ENCODE measurements around the gene EFCAB6.

GRCh38 chr22:43506487-43506886, 305.6 kb downstream of the EFCAB6 start:
- TF ChIP-seq MAX (IDR thresholded peaks at IDR 0.05) (no peak), REST (IDR thresholded peaks at IDR 0.05; ENCODE audit: low read depth) (no peak), EGR1 (IDR thresholded peaks at IDR 0.05) (no peak), TEAD4 (IDR thresholded peaks at IDR 0.05) (no peak), EP300 (IDR thresholded peaks at IDR 0.05; ENCODE audit: borderline replicate concordance) (no peak), YY1 (IDR thresholded peaks at IDR 0.05; ENCODE audit: low read depth) (no peak), FOXM1 (IDR thresholded peaks at IDR 0.05; ENCODE audit: borderline replicate concordance, low read depth) (no peak), CEBPB (IDR thresholded peaks at IDR 0.05) (no peak), RAD21 (IDR thresholded peaks at IDR 0.05; ENCODE audit: low read depth) (no peak), CREB1 (IDR thresholded peaks at IDR 0.05; ENCODE audit: low read depth) (no peak), USF1 (IDR thresholded peaks at IDR 0.05) (no peak), NFIC (IDR thresholded peaks at IDR 0.05) (no peak), ZBTB7A (IDR thresholded peaks at IDR 0.05; ENCODE audit: low read depth) (no peak)

Measured in Ishikawa (cell line).